SKM-1 treated with dmso at 0.1 percent for 144 hours (cell line): ENCODE measurements around the gene TTC21A.

Source experiments
- DNase-seq: peaks from one replicate; lab custom pipeline; 2025; ENCODE audit not compliant: unreplicated experiment; lab: John Stamatoyannopoulos, UW

Gene TTC21A

GRCh38 chr3:39177708-39178332 is 70.3 kb downstream of the TTC21A start:
- DNase-seq, result peak; percentile 79

GRCh38 chr3:39178553-39178952 is 71.1 kb downstream of the TTC21A start:
- no peak for DNase-seq

GRCh38 chr3:39180183-39180545 is 72.7 kb downstream of the TTC21A start:
- DNase-seq, result no peak

- DNase-seq, result peak; percentile 70
Observed at GRCh38 chr3:39180546-39181346, 73.3 kb downstream of the TTC21A start.

- DNase-seq, result no peak
Observed at GRCh38 chr3:39181408-39182335, 74.2 kb downstream of the TTC21A start.

GRCh38 chr3:39183211-39184080 is 76.0 kb downstream of the TTC21A start:
- no peak for DNase-seq

- no peak for DNase-seq
Observed at GRCh38 chr3:39184081-39184967, 76.8 kb downstream of the TTC21A start.

- no peak for DNase-seq
Observed at GRCh38 chr3:39184968-39185285, 77.4 kb downstream of the TTC21A start.

GRCh38 chr3:39185326-39185958 is 78.0 kb downstream of the TTC21A start:
- no peak for DNase-seq

GRCh38 chr3:39185959-39186691 is 78.6 kb downstream of the TTC21A start:
- no peak for DNase-seq

GRCh38 chr3:39186692-39187151 is 79.2 kb downstream of the TTC21A start:
- DNase-seq, result no peak

GRCh38 chr3:39187372-39188155 is 80.1 kb downstream of the TTC21A start:
- no peak for DNase-seq
